Activated T-cell treated with anti-CD3 and anti-CD28 coated beads, Interleukin-2, amount 50 U/mL, for 72 hours (primary cell): Measurements from ENCODE around the gene CATSPERE. TPM values are rescaled to one million over a fixed set of nuclear protein-coding genes. Genes with fewer than 3 reads are reported as not detected.
"Not testable (repeated sequence)": the region's sequence is repeated elsewhere in the genome, so short reads cannot be mapped to it uniquely, and the experiment has no call there.

Experiments used
- ATAC-seq, 2 donors: fragments of 150-1000 bp; cut with Tn5 transposase; replicated peaks in 1 of 2; 2 replicates each; pipeline ENCODE4 v1.10.0; 2021; ENCODE audit warnings: moderate library complexity in 2 of 2, mild to moderate bottlenecking in 1 of 2
- DNase-seq, 2 donors: peaks; one replicate each; pipeline ENCODE4 v3.0.0; 2021 to 2022; ENCODE audit warnings: mixed read lengths in 1 of 2
- H3K27ac Mint-ChIP-seq: one replicate; pipeline ENCODE4 v1.8.0; 2022; ENCODE audit warnings: mild to moderate bottlenecking, moderate library complexity, mixed read lengths
- H3K27me3 Mint-ChIP-seq: one replicate; pipeline ENCODE4 v1.8.0; 2022; ENCODE audit warnings: low read depth, mixed read lengths
- H3K36me3 Mint-ChIP-seq, 2 donors: one replicate each; pipeline ENCODE4 v1.8.0; 2022; ENCODE audit warnings: mixed read lengths in 2 of 2, mild to moderate bottlenecking in 1 of 2; ENCODE audit not compliant: insufficient read depth in 2 of 2
- H3K4me1 Mint-ChIP-seq: one replicate; pipeline ENCODE4 v1.8.0; 2022; ENCODE audit warnings: low read depth, mixed read lengths
- H3K4me3 Mint-ChIP-seq, 2 donors: one replicate each; pipeline ENCODE4 v1.8.0; 2022; ENCODE audit warnings: mild to moderate bottlenecking in 2 of 2, mixed read lengths in 2 of 2, moderate library complexity in 2 of 2
- H3K9me3 Mint-ChIP-seq, 2 donors: one replicate each; pipeline ENCODE4 v1.8.0; 2022; ENCODE audit warnings: mixed read lengths in 2 of 2
- total RNA-seq, 2 donors: library from RNA; stranded (reverse); gene quantifications; one replicate each; pipeline ENCODE4 v1.2.3, GENCODE V29; 2022

The CATSPERE gene
- total RNA-seq, 2 donors from 2014 or later, result 0.38 to 0.83 TPM

GRCh38 chr1:244653439-244654107, 192.5 kb downstream of the CATSPERE start:
- H3K4me1 Mint-ChIP-seq, result peaks cover 31% of the 10 kb centered on the region
- H3K9me3 Mint-ChIP-seq, result peaks cover 0 to 2% of the 10 kb centered on the region in 2 donors
- ATAC-seq, result no peak
- DNase-seq, result no peak
- no peak overlapping the region for H3K4me3 Mint-ChIP-seq
- no peak overlapping the region for H3K27ac Mint-ChIP-seq
- H3K36me3 Mint-ChIP-seq, result peaks cover 2 to 11% of the 10 kb centered on the region in 2 donors
- no peaks in the 10 kb centered on the region for H3K27me3 Mint-ChIP-seq

- Mint-ChIP-seq H3K36me3 (peaks cover 4 to 16% of the 10 kb centered on the region in 2 donors), H3K27me3 (no peaks in the 10 kb centered on the region), H3K4me1 (peaks cover 33% of the 10 kb centered on the region), H3K4me3 (no peak overlapping the region), H3K9me3 (peaks cover 0 to 2% of the 10 kb centered on the region in 2 donors), H3K27ac (no peak overlapping the region)
- DNase-seq, result no peak
- ATAC-seq, result no peak
Measured at GRCh38 chr1:244654108-244655038, 193.3 kb downstream of the CATSPERE start.

GRCh38 chr1:244655186-244655585, 194.1 kb downstream of the CATSPERE start:
- ATAC-seq (no peak), DNase-seq (no peak)
- Mint-ChIP-seq H3K4me1 (peaks cover 33% of the 10 kb centered on the region), H3K27me3 (no peaks in the 10 kb centered on the region), H3K4me3 (no peak overlapping the region), H3K27ac (no peak overlapping the region), H3K36me3 (peaks cover 4 to 22% of the 10 kb centered on the region in 2 donors), H3K9me3 (peaks cover 0 to 2% of the 10 kb centered on the region in 2 donors)

GRCh38 chr1:244657421-244657820, 196.3 kb downstream of the CATSPERE start:
- H3K4me1 Mint-ChIP-seq, result peaks cover 23% of the 10 kb centered on the region
- H3K27me3 Mint-ChIP-seq, result no peaks in the 10 kb centered on the region
- no peaks in the 10 kb centered on the region for H3K9me3 Mint-ChIP-seq
- ATAC-seq (no peak), DNase-seq (no peak)
- peaks cover 4 to 24% of the 10 kb centered on the region in 2 donors for H3K36me3 Mint-ChIP-seq
- H3K27ac Mint-ChIP-seq, result peak overlapping the region; percentile 26
- H3K4me3 Mint-ChIP-seq, result no peak overlapping the region

- Mint-ChIP-seq H3K4me1 (peaks cover 26% of the 10 kb centered on the region), H3K9me3 (no peaks in the 10 kb centered on the region), H3K27ac (no peak overlapping the region), H3K4me3 (no peak overlapping the region), H3K36me3 (peaks cover 6 to 24% of the 10 kb centered on the region in 2 donors), H3K27me3 (no peaks in the 10 kb centered on the region)
- DNase-seq (no peak), ATAC-seq (no peak)
Measured at GRCh38 chr1:244659694-244660093, 198.6 kb downstream of the CATSPERE start.

GRCh38 chr1:244660595-244660994, 199.5 kb downstream of the CATSPERE start:
- no peak for DNase-seq
- H3K4me3 Mint-ChIP-seq, result no peak overlapping the region
- no peaks in the 10 kb centered on the region for H3K27me3 Mint-ChIP-seq
- H3K4me1 Mint-ChIP-seq, result peaks cover 26% of the 10 kb centered on the region
- peaks cover 6 to 24% of the 10 kb centered on the region in 2 donors for H3K36me3 Mint-ChIP-seq
- H3K9me3 Mint-ChIP-seq, result no peaks in the 10 kb centered on the region
- no peak for ATAC-seq
- H3K27ac Mint-ChIP-seq, result no peak overlapping the region

- DNase-seq, result not testable (repeated sequence)
Measured at GRCh38 chr1:244661569-244662312, 200.7 kb downstream of the CATSPERE start.

GRCh38 chr1:244662599-244662998, 201.5 kb downstream of the CATSPERE start:
- ATAC-seq, result no peak
- no peak overlapping the region for H3K27ac Mint-ChIP-seq
- no peaks in the 10 kb centered on the region for H3K27me3 Mint-ChIP-seq

More at GRCh38 chr1:244661569-244662312, 200.7 kb downstream of the CATSPERE start:
- H3K27ac Mint-ChIP-seq, H3K4me3 Mint-ChIP-seq, H3K9me3 Mint-ChIP-seq, ATAC-seq, H3K27me3 Mint-ChIP-seq: not testable (repeated sequence)
- Mint-ChIP-seq H3K36me3 (peaks cover 6 to 24% of the 10 kb centered on the region in 2 donors), H3K4me1 (peaks cover 26% of the 10 kb centered on the region)

GRCh38 chr1:244664353-244664752, 203.3 kb downstream of the CATSPERE start:
- H3K9me3 Mint-ChIP-seq, result no peaks in the 10 kb centered on the region
- H3K36me3 Mint-ChIP-seq, result peaks cover 2 to 9% of the 10 kb centered on the region in 2 donors
- DNase-seq, result no peak
- H3K27ac Mint-ChIP-seq, result no peak overlapping the region
- H3K4me3 Mint-ChIP-seq, result no peak overlapping the region
- H3K27me3 Mint-ChIP-seq, result no peaks in the 10 kb centered on the region
- peaks cover 5% of the 10 kb centered on the region for H3K4me1 Mint-ChIP-seq
- ATAC-seq, result no peak

More at GRCh38 chr1:244662599-244662998, 201.5 kb downstream of the CATSPERE start:
- Mint-ChIP-seq H3K4me3 (no peak overlapping the region), H3K36me3 (peaks cover 4 to 20% of the 10 kb centered on the region in 2 donors), H3K4me1 (peaks cover 17% of the 10 kb centered on the region), H3K9me3 (no peaks in the 10 kb centered on the region)
- no peak for DNase-seq

GRCh38 chr1:244665771-244666217, 204.7 kb downstream of the CATSPERE start:
- Mint-ChIP-seq H3K27me3 (no peaks in the 10 kb centered on the region), H3K36me3 (peaks cover 2% of the 10 kb centered on the region in 2 donors), H3K27ac (no peak overlapping the region), H3K9me3 (no peaks in the 10 kb centered on the region), H3K4me3 (no peak overlapping the region), H3K4me1 (peaks cover 5% of the 10 kb centered on the region)
- ATAC-seq, result peak; percentile 60 to 66
- DNase-seq, result no peak

- H3K4me1 Mint-ChIP-seq, H3K36me3 Mint-ChIP-seq, H3K9me3 Mint-ChIP-seq, ATAC-seq, H3K27me3 Mint-ChIP-seq, H3K27ac Mint-ChIP-seq, DNase-seq, H3K4me3 Mint-ChIP-seq: not testable (repeated sequence)
Measured at GRCh38 chr1:244666672-244667418, 205.8 kb downstream of the CATSPERE start.

GRCh38 chr1:244667797-244668196, 206.7 kb downstream of the CATSPERE start:
- peaks cover 0 to 2% of the 10 kb centered on the region in 2 donors for H3K9me3 Mint-ChIP-seq
- no peak for DNase-seq
- H3K4me1 Mint-ChIP-seq, result peaks cover 5% of the 10 kb centered on the region
- H3K4me3 Mint-ChIP-seq, result no peak overlapping the region
- H3K36me3 Mint-ChIP-seq, result peaks cover 0 to 3% of the 10 kb centered on the region in 2 donors
- H3K27me3 Mint-ChIP-seq, result no peaks in the 10 kb centered on the region
- no peak overlapping the region for H3K27ac Mint-ChIP-seq
- ATAC-seq, result no peak
